Measurements from ENCODE around the gene ASXL2.

The ASXL2 gene

GRCh38 chr2:25684577-25685473, 193.5 kb downstream of the ASXL2 start:
- ATAC-seq (ENCODE audit: low read depth): no peak
- Histone ChIP-seq H3K9me3 (ENCODE audit: severe bottlenecking) (no peaks in the 10 kb centered on the region), H3K4me3 (ENCODE audit: severe bottlenecking) (no peak overlapping the region), H3K27me3 (ENCODE audit: insufficient read depth, poor library complexity, severe bottlenecking) (no peaks in the 10 kb centered on the region), H3K36me3 (ENCODE audit: low read depth) (no peaks in the 10 kb centered on the region), H3K27ac (ENCODE audit: poor library complexity, severe bottlenecking) (no peak overlapping the region), H3K4me1 (ENCODE audit: insufficient read depth, poor library complexity, severe bottlenecking) (no peaks in the 10 kb centered on the region)
- no peak for DNase-seq (ENCODE audit: low spot score)
- TF ChIP-seq, protein P1, sequence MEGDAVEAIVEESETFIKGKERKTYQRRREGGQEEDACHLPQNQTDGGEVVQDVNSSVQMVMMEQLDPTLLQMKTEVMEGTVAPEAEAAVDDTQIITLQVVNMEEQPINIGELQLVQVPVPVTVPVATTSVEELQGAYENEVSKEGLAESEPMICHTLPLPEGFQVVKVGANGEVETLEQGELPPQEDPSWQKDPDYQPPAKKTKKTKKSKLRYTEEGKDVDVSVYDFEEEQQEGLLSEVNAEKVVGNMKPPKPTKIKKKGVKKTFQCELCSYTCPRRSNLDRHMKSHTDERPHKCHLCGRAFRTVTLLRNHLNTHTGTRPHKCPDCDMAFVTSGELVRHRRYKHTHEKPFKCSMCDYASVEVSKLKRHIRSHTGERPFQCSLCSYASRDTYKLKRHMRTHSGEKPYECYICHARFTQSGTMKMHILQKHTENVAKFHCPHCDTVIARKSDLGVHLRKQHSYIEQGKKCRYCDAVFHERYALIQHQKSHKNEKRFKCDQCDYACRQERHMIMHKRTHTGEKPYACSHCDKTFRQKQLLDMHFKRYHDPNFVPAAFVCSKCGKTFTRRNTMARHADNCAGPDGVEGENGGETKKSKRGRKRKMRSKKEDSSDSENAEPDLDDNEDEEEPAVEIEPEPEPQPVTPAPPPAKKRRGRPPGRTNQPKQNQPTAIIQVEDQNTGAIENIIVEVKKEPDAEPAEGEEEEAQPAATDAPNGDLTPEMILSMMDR (IDR thresholded peaks at IDR 0.05; ENCODE audit: poor library complexity, severe bottlenecking): no peak
